ENCODE results near the gene STAT4.

The STAT4 gene

DNA sequence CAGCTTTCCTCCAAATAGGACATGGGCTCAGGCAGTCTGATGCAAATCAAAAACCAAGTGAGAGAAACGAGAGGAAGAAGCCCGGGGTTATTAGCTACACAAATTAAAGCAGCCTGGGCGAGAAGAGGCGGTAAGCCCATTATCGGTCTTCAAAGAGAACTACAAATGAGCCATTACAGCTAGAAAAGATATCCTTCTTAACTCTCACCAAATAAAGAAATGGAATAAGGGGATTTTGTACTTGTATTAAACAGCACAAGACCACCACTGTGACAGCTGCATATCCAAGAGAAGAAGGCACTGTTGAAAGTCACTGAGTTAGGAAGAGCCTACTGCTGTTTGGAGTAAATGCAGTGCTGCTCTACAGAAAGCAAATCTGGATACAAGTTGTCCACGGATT is 169.5 kb downstream of the STAT4 start:
- no peak for DNase-seq (ENCODE audit: low read depth)
- TF ChIP-seq, protein P1, sequence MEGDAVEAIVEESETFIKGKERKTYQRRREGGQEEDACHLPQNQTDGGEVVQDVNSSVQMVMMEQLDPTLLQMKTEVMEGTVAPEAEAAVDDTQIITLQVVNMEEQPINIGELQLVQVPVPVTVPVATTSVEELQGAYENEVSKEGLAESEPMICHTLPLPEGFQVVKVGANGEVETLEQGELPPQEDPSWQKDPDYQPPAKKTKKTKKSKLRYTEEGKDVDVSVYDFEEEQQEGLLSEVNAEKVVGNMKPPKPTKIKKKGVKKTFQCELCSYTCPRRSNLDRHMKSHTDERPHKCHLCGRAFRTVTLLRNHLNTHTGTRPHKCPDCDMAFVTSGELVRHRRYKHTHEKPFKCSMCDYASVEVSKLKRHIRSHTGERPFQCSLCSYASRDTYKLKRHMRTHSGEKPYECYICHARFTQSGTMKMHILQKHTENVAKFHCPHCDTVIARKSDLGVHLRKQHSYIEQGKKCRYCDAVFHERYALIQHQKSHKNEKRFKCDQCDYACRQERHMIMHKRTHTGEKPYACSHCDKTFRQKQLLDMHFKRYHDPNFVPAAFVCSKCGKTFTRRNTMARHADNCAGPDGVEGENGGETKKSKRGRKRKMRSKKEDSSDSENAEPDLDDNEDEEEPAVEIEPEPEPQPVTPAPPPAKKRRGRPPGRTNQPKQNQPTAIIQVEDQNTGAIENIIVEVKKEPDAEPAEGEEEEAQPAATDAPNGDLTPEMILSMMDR (IDR thresholded peaks at IDR 0.05; ENCODE audit: low read length, missing control alignments), result no peak
- no peak overlapping the region for H3K4me3 ChIP-seq (replicated peaks; ENCODE audit: low read depth, low read length)

DNA sequence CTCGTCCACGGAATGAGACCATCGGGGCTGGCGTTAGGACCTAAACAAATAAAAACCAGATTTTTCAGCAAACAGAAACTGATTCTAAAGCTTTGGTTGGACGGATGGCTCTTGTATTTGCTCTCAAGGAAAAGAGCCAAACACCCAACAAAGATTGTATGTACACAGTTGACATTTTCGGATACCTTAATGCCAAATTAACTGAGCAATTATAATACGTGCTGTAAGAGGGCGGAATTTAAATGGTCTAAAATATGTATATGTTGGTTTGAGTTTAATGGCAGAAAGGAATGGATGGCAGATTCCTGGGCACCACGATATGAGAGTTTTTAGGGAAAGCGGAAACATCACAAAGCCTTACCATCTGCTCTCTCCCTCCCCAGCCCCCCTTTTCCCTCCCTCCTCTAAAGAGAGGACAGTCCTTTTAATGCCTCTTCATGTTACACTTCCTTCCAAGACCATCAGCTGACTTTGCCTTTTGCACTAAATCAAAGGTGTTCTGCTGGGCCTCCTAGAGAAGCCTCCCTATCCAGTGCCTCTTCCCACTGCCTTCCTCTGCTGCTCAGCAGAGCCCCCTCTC is 170.1 kb downstream of the STAT4 start:
- DNase-seq (ENCODE audit: low read depth), result no peak
- TF ChIP-seq, protein P1 (IDR thresholded peaks at IDR 0.05; ENCODE audit: low read length, missing control alignments), result no peak
- no peak overlapping the region for H3K4me3 ChIP-seq (replicated peaks; ENCODE audit: low read depth, low read length)

DNA sequence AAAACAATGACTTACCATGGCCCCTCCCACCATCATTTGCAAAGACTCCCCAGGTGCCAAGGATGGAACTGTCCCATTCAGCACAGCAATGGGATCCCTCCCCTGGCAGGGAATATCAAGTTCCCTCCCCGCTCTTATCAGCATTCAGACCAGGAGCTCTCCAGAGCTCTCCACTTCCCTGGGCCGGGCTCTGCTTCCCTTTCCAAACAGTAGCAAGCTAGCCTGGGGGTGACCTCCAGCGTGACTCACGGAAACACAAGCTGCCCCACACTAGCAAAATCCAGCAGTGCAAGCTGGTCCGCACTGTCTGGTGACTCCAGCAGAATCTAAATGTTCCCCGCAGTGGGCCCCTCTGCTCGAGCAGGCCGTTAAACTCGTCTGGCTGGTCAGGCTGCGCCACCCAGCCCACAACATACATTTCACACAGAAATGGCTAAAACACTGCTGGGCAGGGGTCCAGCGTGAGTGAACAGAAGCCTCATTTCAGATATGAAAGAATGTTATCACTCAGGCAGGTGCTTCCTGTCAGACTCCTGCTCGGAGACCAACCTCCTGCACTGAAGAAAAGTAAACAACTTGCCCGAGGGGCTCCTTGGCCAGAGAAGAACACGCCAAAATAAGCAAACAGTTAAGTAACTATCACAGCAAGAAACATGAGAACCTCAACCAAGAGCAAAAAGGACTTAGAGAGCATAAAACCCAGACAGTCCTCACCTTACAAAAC is 170.7 kb downstream of the STAT4 start:
- peak; percentile 94 for DNase-seq (ENCODE audit: low read depth)
- peak overlapping the region; percentile 1 for H3K4me3 ChIP-seq (replicated peaks; ENCODE audit: low read depth, low read length)
- TF ChIP-seq, protein P1 (IDR thresholded peaks at IDR 0.05; ENCODE audit: low read length, missing control alignments), result no peak

Measured in fibroblast of pulmonary artery (primary cell).